Activated CD8-positive, alpha-beta memory T cell treated with anti-CD3 and anti-CD28 coated beads, Interleukin-2, amount 10 ng/mL, durations not matched to agents 7 days and 5 days (primary cell): ENCODE data around the gene BAG3. TPM values are rescaled to one million over a fixed set of nuclear protein-coding genes. Genes with fewer than 3 reads are reported as not detected.
"Not testable (repeated sequence)": the region's sequence is repeated elsewhere in the genome, so short reads cannot be mapped to it uniquely, and the experiment has no call there.

ENCODE experiments used
- ATAC-seq: fragments of 150-1000 bp; cut with Tn5 transposase; one replicate; pipeline ENCODE4 v1.10.0; 2021; ENCODE audit warnings: moderate library complexity
- CTCF ChIA-PET: fragments of 350-600 bp; sonication (Branson Sonifier 250); formaldehyde crosslinking; loops from one replicate; lab custom pipeline; 2021; ENCODE audit warnings: antibody characterized with exemption; lab: Charles Lee
- DNase-seq: peaks from one replicate; pipeline ENCODE4 v3.0.0-alpha.2; 2020
- H3K27ac Mint-ChIP-seq: one replicate; pipeline ENCODE4 v1.8.0; 2021; ENCODE audit warnings: mild to moderate bottlenecking, mixed read lengths
- H3K27me3 Mint-ChIP-seq: one replicate; pipeline ENCODE4 v1.8.0; 2021; ENCODE audit warnings: mixed read lengths
- H3K36me3 Mint-ChIP-seq: one replicate; pipeline ENCODE4 v1.8.0; 2021; ENCODE audit warnings: mild to moderate bottlenecking, mixed read lengths
- H3K4me1 Mint-ChIP-seq: one replicate; pipeline ENCODE4 v1.8.0; 2021; ENCODE audit warnings: mixed read lengths
- H3K4me3 Mint-ChIP-seq: one replicate; pipeline ENCODE4 v1.8.0; 2021; ENCODE audit warnings: mild to moderate bottlenecking, moderate library complexity, mixed read lengths
- H3K9me3 Mint-ChIP-seq: one replicate; pipeline ENCODE4 v1.8.0; 2022; ENCODE audit warnings: low read depth, mixed read lengths
- total RNA-seq, 2 experiments: library from RNA; stranded (reverse); gene quantifications; one replicate each; pipeline ENCODE4 v1.2.3, GENCODE V29; 2021

Gene BAG3
- total RNA-seq, 2 experiments from 2014 or later = 12.7 to 13.0 TPM

- Mint-ChIP-seq H3K4me1 (peaks cover 38% of the 10 kb centered on the region), H3K27ac (peak overlapping the region; percentile 14)
- ATAC-seq, H3K9me3 Mint-ChIP-seq, H3K27me3 Mint-ChIP-seq, DNase-seq, H3K4me3 Mint-ChIP-seq, CTCF ChIA-PET, H3K36me3 Mint-ChIP-seq: not testable (repeated sequence)
Measured at GRCh38 chr10:119662076-119662605, 11.0 kb downstream of the BAG3 start.

- Mint-ChIP-seq H3K4me3 (peak overlapping the region; percentile 53), H3K27ac (peak overlapping the region; percentile 91)
- DNase-seq = peak; percentile 76
Measured at GRCh38 chr10:119663866-119664698, 12.9 kb downstream of the BAG3 start.

GRCh38 chr10:119665901-119666708 lies 14.9 kb downstream of the BAG3 start:
- no peak overlapping the region for H3K4me3 Mint-ChIP-seq
- DNase-seq = no peak
- peaks cover 5% of the 10 kb centered on the region for H3K36me3 Mint-ChIP-seq
- no peak for ATAC-seq
- H3K27ac Mint-ChIP-seq = no peak overlapping the region
- no peaks in the 10 kb centered on the region for H3K27me3 Mint-ChIP-seq
- H3K4me1 Mint-ChIP-seq = peaks cover 32% of the 10 kb centered on the region
- CTCF ChIA-PET = interaction anchor here (0.9 kb wide), 1 partner anchor 17 kb away, joined by 4 read pairs; no protein-coding TSS in a partner anchor
- H3K9me3 Mint-ChIP-seq = no peaks in the 10 kb centered on the region

More at GRCh38 chr10:119663866-119664698, 12.9 kb downstream of the BAG3 start:
- Mint-ChIP-seq H3K9me3 (no peaks in the 10 kb centered on the region), H3K4me1 (peaks cover 32% of the 10 kb centered on the region), H3K36me3 (peaks cover 2% of the 10 kb centered on the region), H3K27me3 (no peaks in the 10 kb centered on the region)
- peak; percentile 87 for ATAC-seq
- CTCF ChIA-PET = interaction anchor here (0.6 to 2.2 kb wide), 3 partner anchors 12 to 61 kb away, joined by 3 to 15 read pairs (median 8); partner anchors contain the start of gene BAG3

GRCh38 chr10:119666709-119667004 lies 15.5 kb downstream of the BAG3 start:
- peaks cover 31% of the 10 kb centered on the region for H3K4me1 Mint-ChIP-seq
- no peak for DNase-seq
- no peak for ATAC-seq
- H3K4me3 Mint-ChIP-seq = no peak overlapping the region
- H3K27ac Mint-ChIP-seq = no peak overlapping the region
- CTCF ChIA-PET = interaction anchor here (0.9 kb wide), 1 partner anchor 16 kb away, joined by 4 read pairs; no protein-coding TSS in a partner anchor
- peaks cover 7% of the 10 kb centered on the region for H3K36me3 Mint-ChIP-seq
- no peaks in the 10 kb centered on the region for H3K27me3 Mint-ChIP-seq
- no peaks in the 10 kb centered on the region for H3K9me3 Mint-ChIP-seq

- ATAC-seq (no peak), DNase-seq (no peak)
- Mint-ChIP-seq H3K9me3 (no peaks in the 10 kb centered on the region), H3K4me1 (peaks cover 23% of the 10 kb centered on the region), H3K27ac (no peak overlapping the region), H3K36me3 (peaks cover 9% of the 10 kb centered on the region), H3K27me3 (no peaks in the 10 kb centered on the region), H3K4me3 (no peak overlapping the region)
- CTCF ChIA-PET = no interaction called here
Measured at GRCh38 chr10:119667562-119668328, 16.6 kb downstream of the BAG3 start.

- DNase-seq (no peak), ATAC-seq (no peak)
- Mint-ChIP-seq H3K4me1 (peaks cover 18% of the 10 kb centered on the region), H3K36me3 (peaks cover 14% of the 10 kb centered on the region), H3K9me3 (no peaks in the 10 kb centered on the region), H3K4me3 (no peak overlapping the region), H3K27me3 (no peaks in the 10 kb centered on the region), H3K27ac (no peak overlapping the region)
- CTCF ChIA-PET = no interaction called here
Measured at GRCh38 chr10:119668461-119668860, 17.3 kb downstream of the BAG3 start.

- Mint-ChIP-seq H3K36me3 (peaks cover 16% of the 10 kb centered on the region), H3K27ac (no peak overlapping the region), H3K4me3 (no peak overlapping the region), H3K4me1 (peaks cover 9% of the 10 kb centered on the region), H3K9me3 (no peaks in the 10 kb centered on the region), H3K27me3 (no peaks in the 10 kb centered on the region)
- CTCF ChIA-PET = interaction anchor here (0.8 kb wide), 1 partner anchor 15 kb away, joined by 3 read pairs; no protein-coding TSS in a partner anchor
- ATAC-seq = no peak
- DNase-seq = no peak
Measured at GRCh38 chr10:119669331-119669730, 18.2 kb downstream of the BAG3 start.

GRCh38 chr10:119669975-119670640 lies 18.9 kb downstream of the BAG3 start:
- no peaks in the 10 kb centered on the region for H3K9me3 Mint-ChIP-seq

GRCh38 chr10:119670717-119671116 lies 19.5 kb downstream of the BAG3 start:
- no peak overlapping the region for H3K27ac Mint-ChIP-seq
- no peaks in the 10 kb centered on the region for H3K27me3 Mint-ChIP-seq
- CTCF ChIA-PET = interaction anchor here (0.7 kb wide), 1 partner anchor 16 kb away, joined by 3 read pairs; no protein-coding TSS in a partner anchor
- no peak for DNase-seq
- peaks cover 17% of the 10 kb centered on the region for H3K36me3 Mint-ChIP-seq
- no peak overlapping the region for H3K4me3 Mint-ChIP-seq
- no peak for ATAC-seq
- peaks cover 3% of the 10 kb centered on the region for H3K4me1 Mint-ChIP-seq
- no peaks in the 10 kb centered on the region for H3K9me3 Mint-ChIP-seq

More at GRCh38 chr10:119669975-119670640, 18.9 kb downstream of the BAG3 start:
- peaks cover 5% of the 10 kb centered on the region for H3K4me1 Mint-ChIP-seq
- H3K4me3 Mint-ChIP-seq = no peak overlapping the region
- CTCF ChIA-PET = interaction anchor here (0.8 kb wide), 1 partner anchor 15 kb away, joined by 3 read pairs; no protein-coding TSS in a partner anchor
- DNase-seq (no peak), ATAC-seq (no peak)
- no peaks in the 10 kb centered on the region for H3K27me3 Mint-ChIP-seq
- peaks cover 17% of the 10 kb centered on the region for H3K36me3 Mint-ChIP-seq
- H3K27ac Mint-ChIP-seq = no peak overlapping the region

GRCh38 chr10:119671381-119671780 lies 20.2 kb downstream of the BAG3 start:
- DNase-seq (no peak), ATAC-seq (no peak)
- no peak overlapping the region for H3K27ac Mint-ChIP-seq
- peaks cover 17% of the 10 kb centered on the region for H3K36me3 Mint-ChIP-seq
- no peaks in the 10 kb centered on the region for H3K4me1 Mint-ChIP-seq
- H3K4me3 Mint-ChIP-seq = no peak overlapping the region
- CTCF ChIA-PET = interaction anchor here (0.7 kb wide), 1 partner anchor 15 kb away, joined by 3 read pairs; no protein-coding TSS in a partner anchor
- no peaks in the 10 kb centered on the region for H3K27me3 Mint-ChIP-seq
- no peaks in the 10 kb centered on the region for H3K9me3 Mint-ChIP-seq

- H3K4me3 Mint-ChIP-seq = no peak overlapping the region
- H3K9me3 Mint-ChIP-seq = no peaks in the 10 kb centered on the region
- CTCF ChIA-PET = interaction anchor here (1.4 kb wide), 1 partner anchor 14 kb away, joined by 5 read pairs; no protein-coding TSS in a partner anchor
- ATAC-seq (no peak), DNase-seq (no peak)
- no peak overlapping the region for H3K27ac Mint-ChIP-seq
- H3K36me3 Mint-ChIP-seq = peaks cover 22% of the 10 kb centered on the region
- no peaks in the 10 kb centered on the region for H3K27me3 Mint-ChIP-seq
- H3K4me1 Mint-ChIP-seq = no peaks in the 10 kb centered on the region
Measured at GRCh38 chr10:119672291-119672690, 21.1 kb downstream of the BAG3 start.

- Mint-ChIP-seq H3K9me3 (no peaks in the 10 kb centered on the region), H3K27ac (no peak overlapping the region), H3K27me3 (no peaks in the 10 kb centered on the region), H3K4me1 (no peaks in the 10 kb centered on the region), H3K4me3 (no peak overlapping the region), H3K36me3 (peaks cover 22% of the 10 kb centered on the region)
- ATAC-seq (no peak), DNase-seq (no peak)
- CTCF ChIA-PET = interaction anchor here (1.4 kb wide), 1 partner anchor 13 kb away, joined by 5 read pairs; no protein-coding TSS in a partner anchor
Measured at GRCh38 chr10:119673271-119673670, 22.1 kb downstream of the BAG3 start.
